ENCODE data around the gene ASPG. TPM values are rescaled to one million over a fixed set of nuclear protein-coding genes. Genes with fewer than 3 reads are reported as not detected.

ASPG gene
- total RNA-seq, 1 experiment from 2014 or later, result not detected

GRCh38 chr14:104148433-104149277 is 63.2 kb downstream of the ASPG start:
- ChIA-PET CTCF (no interaction called here), POLR2A (ENCODE audit: unreplicated experiment) (no interaction called here)
- H2AFZ ChIP-seq, result no peak overlapping the region
- no peak overlapping the region for H3K4me3 ChIP-seq
- H4K20me1 ChIP-seq (ENCODE audit: insufficient read depth), result no peaks in the 10 kb centered on the region
- H3K4me1 ChIP-seq (replicated peaks; ENCODE audit: insufficient read depth), result no peaks in the 10 kb centered on the region
- TF ChIP-seq CTCF (conservative IDR thresholded peaks at IDR 0.05) (no peak), EZH2 (IDR thresholded peaks at IDR 0.05; ENCODE audit: low read depth) (no peak)
- H3K9me3 ChIP-seq (ENCODE audit: insufficient read depth, low read depth), result no peaks in the 10 kb centered on the region
- H3K4me2 ChIP-seq, result no peak overlapping the region
- no peaks in the 10 kb centered on the region for H3K79me2 ChIP-seq (ENCODE audit: low read depth)
- H3K9me2 ChIP-seq (ENCODE audit: insufficient read depth), result no peaks in the 10 kb centered on the region
- H3K27ac ChIP-seq, result no peak overlapping the region
- no peak for DNase-seq
- BruUV-seq (replicated peaks), result no TSS peak
- intact Hi-C loops (cut with micrococcal nuclease; ENCODE audit: unreplicated experiment), result no loop called here
- no peaks in the 10 kb centered on the region for H3F3A ChIP-seq (ENCODE audit: insufficient read depth, low read depth)
- no peaks in the 10 kb centered on the region for H3K36me3 ChIP-seq (ENCODE audit: low read depth)
- peaks cover 59% of the 10 kb centered on the region for H3K27me3 ChIP-seq (ENCODE audit: insufficient read depth, low read depth)

DNA sequence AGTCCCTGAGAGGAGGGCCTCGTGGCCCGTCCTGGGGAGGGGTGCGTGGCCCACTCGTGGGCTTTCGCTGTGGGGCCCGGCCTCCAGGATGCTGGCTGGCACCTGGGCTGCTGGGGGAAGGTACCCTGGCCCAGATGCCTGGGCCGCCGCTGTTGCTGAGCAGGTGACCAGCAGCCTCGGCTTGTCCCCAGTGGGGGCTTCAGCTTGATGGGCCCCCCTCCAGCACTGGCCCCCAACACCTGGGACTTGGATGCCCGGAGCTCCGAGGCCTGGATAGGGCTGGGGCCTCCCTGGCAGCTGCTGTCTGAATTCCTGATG is 63.7 kb downstream of the ASPG start:
- Histone ChIP-seq H3K79me2 (ENCODE audit: low read depth) (no peaks in the 10 kb centered on the region), H3K9me2 (ENCODE audit: insufficient read depth) (no peaks in the 10 kb centered on the region), H3K4me1 (replicated peaks; ENCODE audit: insufficient read depth) (no peaks in the 10 kb centered on the region), H2AFZ (no peak overlapping the region), H3K4me3 (no peak overlapping the region), H3K27ac (no peak overlapping the region), H3K4me2 (no peak overlapping the region), H3K27me3 (ENCODE audit: insufficient read depth, low read depth) (peaks cover 56% of the 10 kb centered on the region), H3K36me3 (ENCODE audit: low read depth) (no peaks in the 10 kb centered on the region), H3F3A (ENCODE audit: insufficient read depth, low read depth) (no peaks in the 10 kb centered on the region), H4K20me1 (ENCODE audit: insufficient read depth) (no peaks in the 10 kb centered on the region), H3K9me3 (ENCODE audit: insufficient read depth, low read depth) (no peaks in the 10 kb centered on the region)
- no TSS peak for BruUV-seq (replicated peaks)
- ChIA-PET CTCF (no interaction called here), POLR2A (ENCODE audit: unreplicated experiment) (no interaction called here)
- no peak for TF ChIP-seq EZH2 (IDR thresholded peaks at IDR 0.05; ENCODE audit: low read depth)
- TF ChIP-seq CTCF (conservative IDR thresholded peaks at IDR 0.05), result no peak
- DNase-seq, result no peak
- intact Hi-C loops (cut with micrococcal nuclease; ENCODE audit: unreplicated experiment), result no loop called here

- no peaks in the 10 kb centered on the region for H3K36me3 ChIP-seq (ENCODE audit: low read depth)
- H3K9me2 ChIP-seq (ENCODE audit: insufficient read depth), result no peaks in the 10 kb centered on the region
- no peaks in the 10 kb centered on the region for H3K79me2 ChIP-seq (ENCODE audit: low read depth)
- TF ChIP-seq EZH2 (IDR thresholded peaks at IDR 0.05; ENCODE audit: low read depth) (no peak), CTCF (conservative IDR thresholded peaks at IDR 0.05) (no peak)
- H3K4me1 ChIP-seq (replicated peaks; ENCODE audit: insufficient read depth), result no peaks in the 10 kb centered on the region
- no TSS peak for BruUV-seq (replicated peaks)
- H3K27ac ChIP-seq, result no peak overlapping the region
- H4K20me1 ChIP-seq (ENCODE audit: insufficient read depth), result no peaks in the 10 kb centered on the region
- ChIA-PET POLR2A (ENCODE audit: unreplicated experiment) (no interaction called here), CTCF (no interaction called here)
- H2AFZ ChIP-seq, result no peak overlapping the region
- H3K4me2 ChIP-seq, result no peak overlapping the region
- DNase-seq, result no peak
- H3K9me3 ChIP-seq (ENCODE audit: insufficient read depth, low read depth), result no peaks in the 10 kb centered on the region
- peaks cover 56% of the 10 kb centered on the region for H3K27me3 ChIP-seq (ENCODE audit: insufficient read depth, low read depth)
- H3F3A ChIP-seq (ENCODE audit: insufficient read depth, low read depth), result no peaks in the 10 kb centered on the region
- H3K4me3 ChIP-seq, result no peak overlapping the region
- intact Hi-C loops (cut with micrococcal nuclease; ENCODE audit: unreplicated experiment), result no loop called here
Observed at GRCh38 chr14:104149617-104150135, 64.2 kb downstream of the ASPG start.

Data from PC-9 (cell line).